Thyroid gland (tissue), 4 donors: ENCODE measurements around the gene DRD3.

ENCODE experiments used
- POLR2A ChIP-seq, 2 donors: fragments of 450-650 bp; IDR thresholded peaks; one replicate each; pipeline ENCODE4 v1.6.1; 2017; ENCODE audit warnings: antibody characterized with exemption in 2 of 2, mild to moderate bottlenecking in 2 of 2, moderate library complexity in 1 of 2
- TF ChIP-seq, protein P1 (sequence below), 6 experiments: fragments of 200-600 bp in 3 of 6; fragments of 450-650 bp in 3 of 6; sonication (generic) in 3 of 6; IDR thresholded peaks; one replicate each; pipeline ENCODE4 v1.5.1; 2016 to 2019; ENCODE audit warnings: antibody characterized with exemption in 6 of 6, mild to moderate bottlenecking in 2 of 6, inconsistent platforms in 1 of 6, moderate library complexity in 1 of 6

DNA sequence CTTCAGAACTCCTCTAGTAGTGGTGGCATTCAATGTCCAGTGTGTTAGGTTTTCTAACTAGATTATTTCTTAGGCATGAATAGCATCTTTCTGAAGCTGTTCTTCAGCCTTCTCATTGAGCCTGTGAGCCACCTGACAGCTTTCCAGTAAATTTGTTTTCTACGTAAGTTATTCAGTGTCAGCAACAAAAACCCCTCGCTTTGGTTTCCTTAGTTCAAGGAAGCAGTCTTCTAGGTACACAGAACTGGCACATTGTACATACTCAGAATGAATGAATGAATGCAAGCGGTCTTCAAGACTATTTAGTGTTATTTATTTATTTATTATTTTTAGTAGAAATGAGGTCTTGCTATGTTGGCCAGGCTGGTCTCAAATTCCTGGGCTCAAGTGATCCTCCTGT, 44.9 kb downstream of the DRD3 start:
- TF ChIP-seq, protein P1, sequence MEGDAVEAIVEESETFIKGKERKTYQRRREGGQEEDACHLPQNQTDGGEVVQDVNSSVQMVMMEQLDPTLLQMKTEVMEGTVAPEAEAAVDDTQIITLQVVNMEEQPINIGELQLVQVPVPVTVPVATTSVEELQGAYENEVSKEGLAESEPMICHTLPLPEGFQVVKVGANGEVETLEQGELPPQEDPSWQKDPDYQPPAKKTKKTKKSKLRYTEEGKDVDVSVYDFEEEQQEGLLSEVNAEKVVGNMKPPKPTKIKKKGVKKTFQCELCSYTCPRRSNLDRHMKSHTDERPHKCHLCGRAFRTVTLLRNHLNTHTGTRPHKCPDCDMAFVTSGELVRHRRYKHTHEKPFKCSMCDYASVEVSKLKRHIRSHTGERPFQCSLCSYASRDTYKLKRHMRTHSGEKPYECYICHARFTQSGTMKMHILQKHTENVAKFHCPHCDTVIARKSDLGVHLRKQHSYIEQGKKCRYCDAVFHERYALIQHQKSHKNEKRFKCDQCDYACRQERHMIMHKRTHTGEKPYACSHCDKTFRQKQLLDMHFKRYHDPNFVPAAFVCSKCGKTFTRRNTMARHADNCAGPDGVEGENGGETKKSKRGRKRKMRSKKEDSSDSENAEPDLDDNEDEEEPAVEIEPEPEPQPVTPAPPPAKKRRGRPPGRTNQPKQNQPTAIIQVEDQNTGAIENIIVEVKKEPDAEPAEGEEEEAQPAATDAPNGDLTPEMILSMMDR (IDR thresholded peaks at IDR 0.05) = no peak
- no peak for TF ChIP-seq POLR2A (IDR thresholded peaks at IDR 0.05)
